ENCODE data around the gene ALPK1.

GRCh38 chr4:112327965-112328733 is 31.0 kb downstream of the ALPK1 start:
- TF ChIP-seq EP300 (IDR thresholded peaks at IDR 0.05) = no peak
- TF ChIP-seq CTCF (IDR thresholded peaks at IDR 0.05) = peak in 3 of 4 experiments; percentile 27 to 52 (median 44)
- no peak for TF ChIP-seq POLR2A (IDR thresholded peaks at IDR 0.05)
